Measurements from ENCODE around the gene ELL.

GRCh38 chr19:18450021-18450930, 71.6 kb downstream of the ELL start:
- TF ChIP-seq CTCF (IDR thresholded peaks at IDR 0.05; ENCODE audit: insufficient read depth, low read length) (no peak), REST (IDR thresholded peaks at IDR 0.05; ENCODE audit: insufficient replicate concordance, low read depth) (no peak), SPI1 (IDR thresholded peaks at IDR 0.05; ENCODE audit: borderline replicate concordance, low read depth) (no peak)

All from HL-60 (cell line).